ENCODE data around the gene SRSF6.

DNA sequence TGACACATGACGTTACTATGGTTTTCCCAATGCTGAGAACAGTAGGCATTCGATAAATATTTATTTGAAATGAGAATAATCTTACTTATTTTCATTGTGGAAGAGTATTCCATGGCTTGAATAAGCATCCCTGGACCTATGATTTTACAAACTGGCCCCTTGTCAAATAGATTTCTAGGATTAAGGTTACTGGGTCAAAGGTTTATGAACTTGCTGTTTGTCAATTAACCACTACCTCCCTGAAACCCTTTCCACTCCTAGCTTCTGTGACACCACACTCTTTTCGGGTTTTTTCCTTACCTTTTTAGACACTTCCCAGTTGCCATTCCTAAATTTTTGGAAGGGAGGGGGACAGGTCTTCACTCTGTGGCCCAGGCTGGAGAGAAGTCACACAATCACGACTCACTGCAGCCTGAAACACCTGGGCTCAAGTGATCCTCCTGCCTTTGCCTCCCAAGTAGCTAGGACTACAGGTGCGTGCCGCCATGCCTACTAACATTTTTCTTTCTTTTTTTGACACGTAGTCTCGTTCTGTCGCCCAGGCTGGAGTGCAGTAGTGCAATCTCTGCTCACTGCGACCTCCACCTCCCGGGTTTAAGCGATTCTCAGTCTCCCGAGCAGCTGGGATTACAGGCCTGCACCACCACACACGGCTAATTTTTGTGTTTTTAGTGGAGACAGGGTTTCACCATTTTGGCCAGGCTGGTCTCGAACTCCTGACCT lies 5.1 kb upstream of the SRSF6 start:
- no peak for TF ChIP-seq MXI1 (IDR thresholded peaks at IDR 0.05; ENCODE audit: borderline replicate concordance, low read depth, low read length)
- no peak for TF ChIP-seq POLR2A (IDR thresholded peaks at IDR 0.05; ENCODE audit: low read depth, low read length)
- TF ChIP-seq, protein P1, sequence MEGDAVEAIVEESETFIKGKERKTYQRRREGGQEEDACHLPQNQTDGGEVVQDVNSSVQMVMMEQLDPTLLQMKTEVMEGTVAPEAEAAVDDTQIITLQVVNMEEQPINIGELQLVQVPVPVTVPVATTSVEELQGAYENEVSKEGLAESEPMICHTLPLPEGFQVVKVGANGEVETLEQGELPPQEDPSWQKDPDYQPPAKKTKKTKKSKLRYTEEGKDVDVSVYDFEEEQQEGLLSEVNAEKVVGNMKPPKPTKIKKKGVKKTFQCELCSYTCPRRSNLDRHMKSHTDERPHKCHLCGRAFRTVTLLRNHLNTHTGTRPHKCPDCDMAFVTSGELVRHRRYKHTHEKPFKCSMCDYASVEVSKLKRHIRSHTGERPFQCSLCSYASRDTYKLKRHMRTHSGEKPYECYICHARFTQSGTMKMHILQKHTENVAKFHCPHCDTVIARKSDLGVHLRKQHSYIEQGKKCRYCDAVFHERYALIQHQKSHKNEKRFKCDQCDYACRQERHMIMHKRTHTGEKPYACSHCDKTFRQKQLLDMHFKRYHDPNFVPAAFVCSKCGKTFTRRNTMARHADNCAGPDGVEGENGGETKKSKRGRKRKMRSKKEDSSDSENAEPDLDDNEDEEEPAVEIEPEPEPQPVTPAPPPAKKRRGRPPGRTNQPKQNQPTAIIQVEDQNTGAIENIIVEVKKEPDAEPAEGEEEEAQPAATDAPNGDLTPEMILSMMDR (conservative IDR thresholded peaks at IDR 0.05; ENCODE audit: low read depth, low read length) = no peak
